NCI-H1417 treated with DMSO at 0.1 percent for 48 hours (cell line): ENCODE results near the gene AKAP3.

ENCODE experiments used
- DNase-seq: peaks from one replicate; lab custom pipeline; 2025; lab: John Stamatoyannopoulos, UW

AKAP3 gene

DNA sequence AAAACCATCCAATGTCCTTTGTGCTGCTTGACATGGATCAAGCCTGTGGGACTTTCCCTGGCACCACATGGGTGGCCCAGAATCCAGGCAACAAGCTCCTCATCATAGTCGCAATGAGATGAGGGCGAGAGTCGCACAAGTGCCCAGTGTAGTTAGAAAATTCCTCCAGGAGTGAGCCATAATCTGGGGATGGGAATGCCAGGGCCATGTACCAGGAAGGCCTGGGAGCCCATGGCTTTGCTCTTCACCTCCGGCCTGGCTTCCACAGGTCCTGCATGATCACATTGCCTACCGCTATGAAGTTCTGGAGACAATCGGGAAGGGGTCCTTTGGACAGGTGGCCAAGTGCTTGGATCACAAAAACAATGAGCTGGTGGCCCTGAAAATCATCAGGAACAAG is 53.0 kb downstream of the AKAP3 start:
- no peak for DNase-seq

GRCh38 chr12:4591180-4591687 is 57.6 kb downstream of the AKAP3 start:
- no peak for DNase-seq

DNA sequence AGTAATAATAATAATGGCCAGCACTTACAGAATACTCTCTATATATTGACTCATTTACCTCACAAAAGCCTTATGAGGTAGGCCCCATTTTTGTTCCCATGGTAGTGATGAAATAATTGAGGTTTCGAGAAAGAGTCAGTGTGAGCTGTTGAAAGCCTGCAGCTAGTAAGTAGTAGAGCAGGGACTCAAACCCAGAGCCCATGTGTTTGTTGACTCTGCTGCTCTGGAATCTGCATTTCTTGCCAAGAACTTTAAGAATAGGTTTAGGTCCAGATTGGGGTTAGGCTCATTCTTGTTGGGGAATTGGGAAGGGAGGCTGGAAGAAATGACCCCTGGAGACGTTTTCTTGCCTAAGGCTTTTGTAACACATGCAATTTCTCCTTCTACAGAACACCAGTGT is 58.9 kb downstream of the AKAP3 start:
- no peak for DNase-seq

GRCh38 chr12:4588916-4589315 is 59.9 kb downstream of the AKAP3 start:
- DNase-seq, result no peak

DNA sequence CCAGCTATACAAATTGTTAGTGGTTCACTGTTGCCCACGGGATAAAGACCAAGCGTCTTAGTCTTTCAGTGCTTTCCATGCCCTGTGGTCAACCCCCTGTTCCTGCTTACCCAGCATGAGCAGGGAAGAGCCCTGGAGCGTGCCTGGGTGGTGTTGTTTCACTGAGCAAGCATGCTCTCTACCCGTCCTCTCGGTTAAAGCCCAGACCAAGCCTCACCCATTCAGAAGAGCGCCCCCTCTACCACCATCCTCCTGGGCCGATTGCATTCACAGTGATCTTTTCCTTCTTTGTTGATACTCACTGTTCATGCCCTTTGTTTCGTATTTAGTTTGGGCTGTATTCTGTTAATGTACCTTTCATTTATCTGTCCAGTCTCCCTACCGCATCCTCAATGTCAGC is 61.7 kb downstream of the AKAP3 start:
- DNase-seq, result no peak

GRCh38 chr12:4586500-4586899 is 62.4 kb downstream of the AKAP3 start:
- no peak for DNase-seq

DNA sequence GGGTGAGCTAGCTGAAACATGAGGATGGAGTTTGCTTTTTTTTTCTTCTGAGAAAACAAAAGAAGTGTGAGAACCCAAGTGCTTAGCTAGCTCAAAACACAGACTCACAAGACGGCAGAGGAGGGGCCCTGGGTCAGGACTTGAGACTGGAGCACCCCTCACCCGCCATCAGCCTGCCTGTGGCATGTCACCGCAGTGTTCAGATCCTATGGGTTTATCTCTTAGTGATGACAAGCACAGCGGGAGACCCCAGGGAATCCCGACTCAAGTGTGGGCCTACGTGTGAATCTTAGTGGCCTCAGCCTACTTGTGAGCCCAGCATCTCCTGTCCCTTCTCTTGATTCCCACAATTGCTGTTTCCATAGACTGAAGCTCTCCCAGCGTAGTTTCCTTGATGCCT is 64.0 kb downstream of the AKAP3 start:
- DNase-seq, result no peak

DNA sequence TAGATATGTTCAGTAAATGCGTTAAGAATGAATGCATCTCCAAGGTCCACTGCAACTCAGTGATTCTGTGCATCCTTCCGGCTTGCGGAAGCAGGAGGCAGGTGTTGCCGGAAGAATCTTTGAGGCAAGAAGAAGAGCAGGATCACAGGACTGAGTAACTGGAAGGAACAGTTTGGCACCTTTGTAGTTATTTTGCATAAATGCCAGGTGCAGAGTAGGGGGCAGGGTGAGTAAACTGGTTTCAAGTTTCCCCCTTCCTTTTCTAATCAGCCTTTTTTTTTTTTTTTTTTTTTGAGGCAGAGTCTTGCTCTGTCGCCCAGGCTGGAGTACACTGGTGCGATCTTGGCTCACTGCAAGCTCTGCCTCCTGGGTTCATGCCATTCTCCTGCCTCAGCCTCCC is 64.6 kb downstream of the AKAP3 start:
- no peak for DNase-seq

DNA sequence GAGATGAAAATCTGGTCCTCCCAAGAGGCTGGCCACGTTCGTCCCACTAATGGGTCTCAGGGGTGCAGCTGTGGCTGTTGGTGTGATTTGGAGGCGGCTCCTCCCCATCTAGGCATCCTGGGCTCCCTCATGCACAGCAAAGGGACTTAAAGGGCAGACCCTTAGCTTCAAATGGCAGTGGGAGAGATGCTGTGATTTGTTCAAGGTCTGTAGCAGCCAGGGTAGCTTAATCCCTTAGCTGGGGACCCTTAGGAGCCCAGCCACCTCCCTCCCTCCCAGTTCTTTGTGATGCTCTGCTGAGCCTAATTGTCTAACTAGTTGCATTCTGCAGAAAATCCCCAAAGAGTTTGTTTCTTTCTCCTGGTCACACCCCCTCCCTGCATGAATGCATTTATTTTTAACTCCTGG is 68.6 kb downstream of the AKAP3 start:
- DNase-seq, result no peak

GRCh38 chr12:4579305-4580102 is 69.3 kb downstream of the AKAP3 start:
- DNase-seq, result no peak

DNA sequence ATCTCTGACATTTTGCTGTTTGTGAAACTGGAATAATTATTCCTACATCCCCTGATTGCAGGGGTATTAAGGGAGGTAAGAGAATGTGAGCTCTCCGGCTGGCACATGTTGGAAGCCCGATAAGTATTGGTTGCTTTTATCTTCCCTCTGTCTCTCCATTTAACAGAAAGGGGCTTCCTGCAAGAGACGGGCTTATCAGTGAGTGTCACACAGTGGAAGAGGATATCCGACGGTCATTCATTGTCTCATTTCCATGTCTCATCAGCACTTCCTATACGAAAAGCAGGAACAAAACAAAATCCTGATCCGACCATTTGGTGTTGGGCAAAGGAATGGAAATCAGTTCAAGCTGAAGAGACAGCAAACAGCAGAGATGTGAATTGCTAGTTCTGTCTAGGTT is 76.2 kb downstream of the AKAP3 start:
- no peak for DNase-seq

- no peak for DNase-seq
Measured at GRCh38 chr12:4569261-4569660, 79.6 kb downstream of the AKAP3 start.

- no peak for DNase-seq
Measured at GRCh38 chr12:4567073-4567881, 81.6 kb downstream of the AKAP3 start.

GRCh38 chr12:4566474-4566873 is 82.4 kb downstream of the AKAP3 start:
- DNase-seq, result no peak
